HG02970 (cell line): ENCODE results near the gene SIRT7.

Experiments
- ATAC-seq: cut with Tn5 transposase; IDR thresholded peaks from one replicate; pipeline ENCODE4 v1.9.1; 2021; ENCODE audit warnings: mild to moderate bottlenecking, moderate library complexity, moderate number of reproducible peaks; ENCODE audit not compliant: unreplicated experiment, low FRiP score

The SIRT7 gene

DNA sequence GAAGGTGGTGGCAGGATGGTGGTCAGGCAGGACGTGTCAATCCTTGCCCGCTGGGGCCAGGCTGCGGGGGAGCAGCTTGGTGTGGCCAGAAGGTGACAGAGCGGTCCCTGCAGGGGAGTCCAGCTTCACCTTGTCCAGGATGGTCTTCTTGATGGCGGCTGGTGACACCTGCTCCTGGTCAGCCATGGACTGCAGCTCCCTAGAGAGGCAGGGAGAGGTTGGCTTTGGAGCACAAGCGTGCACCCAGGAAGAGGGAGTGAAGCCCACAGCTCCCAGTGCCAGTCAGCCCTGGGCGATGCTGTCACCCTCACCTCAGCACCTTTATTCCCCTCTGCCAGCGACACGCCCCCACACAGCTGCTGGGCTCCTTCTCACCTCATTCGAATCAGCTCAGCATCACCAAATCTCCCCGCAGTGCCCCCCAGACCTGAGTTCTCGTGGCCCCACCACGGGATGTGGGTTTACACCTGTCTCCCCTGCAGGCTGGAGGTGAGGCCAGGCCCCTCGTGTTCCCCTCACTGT lies 15.3 kb upstream of the SIRT7 start:
- ATAC-seq: no peak

DNA sequence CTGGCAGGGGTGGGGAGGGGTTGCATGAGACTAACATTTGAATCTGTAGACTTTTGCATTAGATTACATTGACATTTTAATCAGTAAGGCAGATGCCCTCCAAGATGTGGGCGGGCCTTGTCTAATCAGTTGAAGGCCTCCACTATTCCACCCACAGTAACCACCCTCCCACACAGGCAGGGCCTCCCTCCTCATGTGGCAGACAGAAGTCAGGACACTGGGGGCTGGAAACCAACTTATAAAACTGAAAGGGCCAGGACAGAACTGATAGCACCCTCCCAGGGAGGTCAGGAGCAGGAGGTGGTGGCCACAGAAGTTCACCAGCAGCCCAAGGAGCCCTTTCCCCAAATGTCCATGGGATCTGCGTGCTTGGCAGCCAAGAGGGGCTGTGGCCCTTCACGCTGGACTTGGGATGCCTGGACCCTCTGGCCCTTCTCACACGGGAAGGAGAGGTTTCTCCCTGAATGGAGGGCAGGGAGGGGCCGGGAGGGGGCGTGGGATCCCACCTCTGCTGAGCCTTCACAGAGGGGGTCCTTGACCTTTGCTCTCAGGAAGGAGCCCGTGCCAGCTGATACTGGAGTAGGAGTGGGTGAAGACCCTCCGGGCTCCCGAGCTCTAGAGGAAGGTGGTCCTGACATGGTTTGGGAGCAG lies 14.5 kb upstream of the SIRT7 start:
- no peak for ATAC-seq

- ATAC-seq: no peak
Measured at GRCh38 chr17:81931557-81932332, 13.8 kb upstream of the SIRT7 start.

DNA sequence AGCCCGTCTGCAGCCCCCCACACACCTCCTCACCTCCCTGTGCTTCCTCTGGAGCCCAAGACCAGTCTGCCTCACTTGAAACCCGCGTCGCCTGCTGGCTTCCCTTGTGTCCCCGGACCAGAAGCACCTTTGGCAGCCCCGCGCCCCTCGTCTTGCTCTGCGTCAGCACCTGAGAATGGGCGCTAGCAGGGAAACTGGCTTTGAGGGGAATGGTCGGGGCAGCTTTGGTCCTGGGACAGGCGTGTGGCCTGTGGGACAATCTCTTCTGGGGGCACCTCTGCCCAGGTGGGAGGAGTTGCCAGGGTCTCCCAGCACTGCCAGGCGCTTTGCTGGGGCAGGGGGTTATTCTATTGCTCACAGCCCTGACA lies 13.2 kb upstream of the SIRT7 start:
- no peak for ATAC-seq

- no peak for ATAC-seq
Measured at GRCh38 chr17:81930142-81931125, 12.5 kb upstream of the SIRT7 start.

- ATAC-seq: no peak
Measured at GRCh38 chr17:81929253-81930141, 11.5 kb upstream of the SIRT7 start.

DNA sequence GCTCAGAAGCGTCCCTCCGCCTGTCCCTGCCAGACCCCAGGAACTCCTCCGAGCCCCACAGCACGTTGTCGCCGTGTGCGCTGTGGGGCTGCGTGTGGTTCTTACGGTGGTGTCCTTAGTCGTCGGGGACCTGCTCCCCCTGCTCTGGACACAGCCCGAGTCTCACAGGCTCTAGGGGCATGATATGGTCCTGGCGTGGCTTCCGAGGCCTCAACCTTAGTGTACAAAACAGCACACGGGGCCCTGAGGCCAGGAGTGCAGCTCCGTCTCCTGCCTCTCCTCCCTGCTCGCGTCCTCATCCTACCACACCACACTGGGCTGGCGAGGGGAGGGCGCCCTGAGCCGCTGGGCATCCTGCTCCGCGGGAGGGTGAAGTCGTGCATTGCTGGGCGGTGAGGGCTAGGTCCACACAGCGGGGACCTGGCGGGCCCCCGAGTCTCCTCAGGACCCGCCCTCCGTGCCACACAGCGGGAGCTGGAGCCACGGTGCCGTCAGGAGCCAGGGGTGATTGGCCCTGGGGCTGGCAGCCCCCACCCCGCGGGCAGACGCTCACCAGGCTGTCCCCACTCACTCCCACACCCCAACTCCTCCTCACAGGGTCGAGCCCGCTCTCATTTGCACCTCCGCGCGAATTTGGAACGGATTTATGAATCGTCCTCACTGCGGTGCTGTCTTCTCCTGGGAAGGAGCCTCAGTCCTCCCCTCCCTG lies 10.7 kb upstream of the SIRT7 start:
- no peak for ATAC-seq

- ATAC-seq: peak; percentile 75
Measured at GRCh38 chr17:81927653-81928543, 9.9 kb upstream of the SIRT7 start, which contains the start of gene MAFG. Gene MAFG (minus strand): TSS chr17:81927735. CDS start chr17:81923185, 4,550 bp downstream.

GRCh38 chr17:81927152-81927652 lies 9.2 kb upstream of the SIRT7 start:
- peak; percentile 1 for ATAC-seq

- ATAC-seq: peak; percentile 21
Measured at GRCh38 chr17:81926451-81927151, 8.6 kb upstream of the SIRT7 start.

DNA sequence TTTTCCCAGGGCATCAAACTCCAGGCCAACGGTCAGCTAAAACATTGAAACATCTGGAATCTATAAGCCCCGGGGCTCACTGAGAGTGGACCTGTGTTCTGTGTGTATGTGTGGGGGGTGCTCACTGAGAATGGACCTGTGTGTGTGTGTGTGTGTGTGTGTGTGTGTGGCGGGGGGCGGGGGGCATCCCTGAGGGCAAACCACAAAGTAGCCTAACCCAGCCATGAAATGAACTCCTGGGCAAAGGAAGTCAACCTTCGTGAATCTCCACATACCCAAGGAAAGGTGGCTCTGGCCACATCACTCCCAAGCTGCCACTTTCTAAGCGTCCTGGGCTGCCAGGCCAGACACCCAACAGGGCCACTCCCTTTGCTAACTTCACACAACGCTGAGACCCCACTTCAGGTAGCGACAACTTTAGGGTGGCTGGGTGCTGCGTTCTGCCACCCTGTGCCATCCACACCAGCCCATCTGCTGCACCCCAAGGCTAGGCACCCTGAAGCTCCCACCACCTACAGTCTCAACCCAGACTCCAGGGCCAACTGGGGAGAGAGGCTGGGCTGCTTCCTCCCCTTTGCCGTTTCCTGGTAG lies 8.0 kb upstream of the SIRT7 start:
- ATAC-seq: no peak

GRCh38 chr17:81924557-81925532 lies 6.9 kb upstream of the SIRT7 start:
- ATAC-seq: no peak

GRCh38 chr17:81923302-81924260 lies 5.6 kb upstream of the SIRT7 start:
- no peak for ATAC-seq

DNA sequence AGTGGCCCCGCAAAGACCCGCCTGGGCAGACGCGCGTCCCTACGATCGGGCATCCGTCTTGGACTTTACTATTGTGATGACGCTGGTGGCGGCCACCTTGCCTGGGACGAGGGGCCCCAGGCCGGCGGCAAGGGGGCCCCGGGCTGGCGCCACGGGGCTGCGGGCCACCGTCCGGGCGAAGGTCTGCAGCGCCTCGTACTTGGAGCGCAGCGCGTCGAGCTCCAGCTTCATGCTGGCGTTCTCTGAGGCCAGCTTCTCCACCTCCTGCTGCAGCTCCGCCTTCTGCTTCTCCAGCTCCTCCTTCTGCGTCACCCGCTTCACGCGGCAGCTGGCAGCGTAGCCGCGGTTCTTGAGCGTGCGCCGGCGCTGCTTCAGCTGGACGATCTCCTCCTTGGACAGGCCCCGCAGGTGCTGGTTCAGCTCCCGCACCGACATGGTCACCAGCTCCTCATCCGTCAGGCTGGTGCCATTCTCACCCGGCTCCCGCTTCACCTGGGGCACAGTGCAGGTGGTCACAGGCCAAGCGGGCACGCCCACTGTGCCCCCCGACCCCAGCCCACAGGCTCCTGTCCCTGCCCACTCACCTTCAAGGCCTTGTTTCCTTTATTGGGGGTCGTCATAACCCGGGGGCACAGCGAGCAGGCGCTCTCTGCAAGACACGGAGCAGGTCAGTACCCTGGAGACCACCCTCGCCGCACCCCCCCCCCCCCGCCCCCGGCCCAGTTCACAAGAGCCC lies 4.8 kb upstream of the SIRT7 start:
- ATAC-seq: no peak
